Measurements from ENCODE around the gene PLEKHG4.
A peak's percentile ranks its signal among the peaks of the same experiment; 100 is the strongest.

The PLEKHG4 gene

GRCh38 chr16:67258161-67258835 is 21.0 kb upstream of the PLEKHG4 start:
- no peak for DNase-seq
- in situ Hi-C loops (cut with HindIII; ENCODE audit: low pct_ligation_motif_present, low pct_unique_long_range_greater_than_20kb, low sequenced_read_pairs): no loop called here

GRCh38 chr16:67259705-67260104 is 19.6 kb upstream of the PLEKHG4 start:
- DNase-seq: no peak
- in situ Hi-C loops (cut with HindIII; ENCODE audit: low pct_ligation_motif_present, low pct_unique_long_range_greater_than_20kb, low sequenced_read_pairs): no loop called here

- DNase-seq: peak; percentile 71
- in situ Hi-C loops (cut with HindIII; ENCODE audit: low pct_ligation_motif_present, low pct_unique_long_range_greater_than_20kb, low sequenced_read_pairs): no loop called here
These were observed 18.8 kb upstream of the PLEKHG4 start for GRCh38 chr16:67260426-67261063.

- DNase-seq: no peak
- in situ Hi-C loops (cut with HindIII; ENCODE audit: low pct_ligation_motif_present, low pct_unique_long_range_greater_than_20kb, low sequenced_read_pairs): no loop called here
These were observed 16.1 kb upstream of the PLEKHG4 start for GRCh38 chr16:67263201-67263600.

DNA sequence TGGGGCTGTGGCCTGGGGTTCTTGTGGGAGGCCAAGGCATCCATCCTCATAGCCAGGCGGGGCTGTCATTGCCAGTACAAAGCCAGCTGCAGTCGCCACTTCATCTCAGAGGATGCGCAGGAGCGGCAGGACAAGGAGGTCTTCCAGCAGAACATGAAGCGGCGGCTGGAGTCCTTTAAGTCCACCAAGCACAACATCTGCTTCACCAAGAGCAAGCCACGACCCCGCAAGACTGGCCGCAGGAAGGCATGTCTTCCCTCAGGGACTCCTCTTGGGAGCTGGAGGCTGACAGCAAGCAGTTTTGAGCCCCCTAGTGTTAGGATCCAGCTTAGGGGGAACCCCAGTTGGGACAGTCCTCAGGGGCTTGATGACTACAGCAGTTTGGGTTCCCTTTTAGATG is 15.1 kb upstream of the PLEKHG4 start:
- DNase-seq: no peak
- in situ Hi-C loops (cut with HindIII; ENCODE audit: low pct_ligation_motif_present, low pct_unique_long_range_greater_than_20kb, low sequenced_read_pairs): no loop called here

- in situ Hi-C loops (cut with HindIII; ENCODE audit: low pct_ligation_motif_present, low pct_unique_long_range_greater_than_20kb, low sequenced_read_pairs): no loop called here
- DNase-seq: no peak
These were observed 14.5 kb upstream of the PLEKHG4 start for GRCh38 chr16:67264866-67265265.

- in situ Hi-C loops (cut with HindIII; ENCODE audit: low pct_ligation_motif_present, low pct_unique_long_range_greater_than_20kb, low sequenced_read_pairs): no loop called here
- no peak for DNase-seq
These were observed 13.5 kb upstream of the PLEKHG4 start for GRCh38 chr16:67265834-67266233.

- in situ Hi-C loops (cut with HindIII; ENCODE audit: low pct_ligation_motif_present, low pct_unique_long_range_greater_than_20kb, low sequenced_read_pairs): no loop called here
- peak; percentile 99 for DNase-seq
These were observed 11.2 kb upstream of the PLEKHG4 start for GRCh38 chr16:67268136-67268579.

DNA sequence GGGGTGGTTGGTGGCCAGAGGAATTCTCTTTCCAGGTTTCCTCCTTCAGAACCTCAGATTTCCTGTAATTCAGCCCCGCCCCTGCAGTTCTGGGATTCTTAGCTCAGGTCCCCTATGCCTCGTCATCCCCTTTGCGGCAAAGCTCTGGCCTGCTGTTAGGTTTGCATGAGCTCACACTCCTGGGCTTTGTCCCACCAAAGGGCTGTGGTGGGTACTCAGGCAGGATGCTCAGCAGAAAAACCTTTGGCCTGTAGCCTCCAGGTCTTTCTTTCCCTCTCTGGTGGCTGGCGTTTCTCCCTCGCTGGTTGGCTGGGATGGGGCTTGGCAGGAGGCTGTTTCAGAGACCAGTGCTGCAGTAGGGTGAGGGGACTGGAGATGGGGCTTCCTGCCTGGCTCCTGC is 9.6 kb upstream of the PLEKHG4 start:
- peak; percentile 85 for DNase-seq
- in situ Hi-C loops (cut with HindIII; ENCODE audit: low pct_ligation_motif_present, low pct_unique_long_range_greater_than_20kb, low sequenced_read_pairs): no loop called here

GRCh38 chr16:67270931-67271338 is 8.4 kb upstream of the PLEKHG4 start:
- in situ Hi-C loops (cut with HindIII; ENCODE audit: low pct_ligation_motif_present, low pct_unique_long_range_greater_than_20kb, low sequenced_read_pairs): no loop called here
- DNase-seq: no peak

DNA sequence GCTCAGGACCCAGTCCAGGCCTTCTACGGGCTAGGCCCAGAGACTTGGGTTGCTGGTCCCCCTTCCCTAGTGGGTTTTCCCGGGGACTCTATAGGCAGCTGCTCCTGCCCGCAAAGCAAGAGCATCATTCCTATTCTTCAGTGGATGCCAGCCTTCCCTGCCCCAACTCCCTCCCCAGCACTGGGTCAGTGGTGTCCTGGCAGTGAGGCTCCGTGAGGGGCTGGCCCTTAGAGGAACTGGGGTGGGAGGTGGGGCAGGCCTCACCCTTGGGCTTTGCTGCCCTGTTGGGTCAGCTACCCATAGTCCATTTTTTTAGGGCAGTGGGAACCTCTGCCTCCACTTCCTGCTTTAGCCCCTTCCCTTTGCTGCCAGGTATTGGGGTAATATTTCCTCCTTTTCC is 7.9 kb upstream of the PLEKHG4 start:
- in situ Hi-C loops (cut with HindIII; ENCODE audit: low pct_ligation_motif_present, low pct_unique_long_range_greater_than_20kb, low sequenced_read_pairs): no loop called here
- DNase-seq: no peak

GRCh38 chr16:67275321-67275720 is 4.0 kb upstream of the PLEKHG4 start:
- in situ Hi-C loops (cut with HindIII; ENCODE audit: low pct_ligation_motif_present, low pct_unique_long_range_greater_than_20kb, low sequenced_read_pairs): no loop called here
- DNase-seq: no peak

GRCh38 chr16:67277294-67277998 is 1.9 kb upstream of the PLEKHG4 start:
- in situ Hi-C loops (cut with HindIII; ENCODE audit: low pct_ligation_motif_present, low pct_unique_long_range_greater_than_20kb, low sequenced_read_pairs): no loop called here
- peak; percentile 100 for DNase-seq

DNA sequence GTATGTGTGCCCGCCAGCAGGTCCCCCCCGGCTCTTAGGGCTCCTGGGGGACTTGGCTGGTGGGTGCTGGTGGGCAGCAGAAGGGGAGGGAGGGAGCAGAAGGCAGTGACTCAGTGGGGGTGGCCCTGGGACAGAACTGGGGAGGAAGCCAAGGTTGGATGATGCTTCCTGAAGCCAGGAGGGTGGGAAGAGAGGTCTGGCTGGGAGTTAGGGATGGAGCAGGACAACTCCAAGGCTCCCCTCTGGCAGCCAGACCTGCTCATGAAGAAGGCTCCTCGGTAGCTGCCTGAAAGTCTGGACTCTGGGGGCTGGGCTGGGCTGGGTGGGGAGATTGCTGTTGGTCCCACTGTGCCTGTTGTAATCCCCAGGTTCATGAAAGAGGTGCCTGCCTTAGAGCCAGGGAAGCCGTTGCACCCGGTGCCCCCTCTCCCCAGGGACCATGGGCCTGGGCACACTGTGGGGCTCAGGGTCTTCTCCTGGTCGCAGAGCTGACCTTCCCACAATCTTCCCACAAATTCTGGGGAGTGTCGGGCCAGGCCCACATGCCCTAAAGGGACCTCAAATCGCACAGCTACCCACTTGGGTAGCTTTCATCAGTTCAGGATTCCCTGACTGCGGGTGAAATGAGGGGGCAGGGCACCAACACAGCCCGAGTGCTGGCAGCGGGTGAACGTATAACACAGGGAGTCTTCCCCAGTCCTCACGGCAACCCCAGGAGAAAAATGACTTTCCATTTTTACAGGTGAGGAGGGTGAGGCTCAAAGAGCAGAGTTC is 1.1 kb upstream of the PLEKHG4 start:
- DNase-seq: peak; percentile 80
- in situ Hi-C loops (cut with HindIII; ENCODE audit: low pct_ligation_motif_present, low pct_unique_long_range_greater_than_20kb, low sequenced_read_pairs): no loop called here

DNA sequence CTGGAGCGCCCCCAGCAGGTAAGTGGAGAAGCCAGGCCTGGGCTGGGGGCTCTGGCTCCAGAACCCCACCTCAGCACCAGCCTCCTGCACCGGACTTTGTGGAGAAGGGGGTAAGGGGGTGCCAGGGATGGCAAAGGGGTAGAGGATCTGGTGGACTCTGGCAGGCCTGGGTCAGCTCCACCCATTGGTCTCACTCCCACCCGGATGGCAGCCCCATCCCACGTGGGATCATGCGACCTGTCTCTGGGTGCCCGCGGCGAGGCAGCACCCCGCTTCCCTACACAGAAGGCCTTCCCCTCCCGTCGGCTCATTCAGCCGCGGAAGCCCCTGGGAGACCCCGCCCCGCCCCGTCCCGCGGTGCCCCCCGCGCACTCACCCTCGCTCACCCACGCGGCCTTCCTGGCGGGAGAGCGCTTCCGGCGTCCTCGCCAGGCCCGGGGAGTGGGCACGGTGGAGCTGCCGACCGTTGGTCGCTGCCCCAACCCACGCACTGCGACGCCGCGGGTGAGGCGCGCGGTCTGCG is 498 bp upstream of the PLEKHG4 start:
- in situ Hi-C loops (cut with HindIII; ENCODE audit: low pct_ligation_motif_present, low pct_unique_long_range_greater_than_20kb, low sequenced_read_pairs): no loop called here

GRCh38 chr16:67280090-67281015 is 1.0 kb downstream of the PLEKHG4 start:
- in situ Hi-C loops (cut with HindIII; ENCODE audit: low pct_ligation_motif_present, low pct_unique_long_range_greater_than_20kb, low sequenced_read_pairs): no loop called here

More for the DNA sequence above, 498 bp upstream of the PLEKHG4 start:
- DNase-seq: peak; percentile 61

GRCh38 chr16:67281536-67282446 is 2.5 kb downstream of the PLEKHG4 start:
- in situ Hi-C loops (cut with HindIII; ENCODE audit: low pct_ligation_motif_present, low pct_unique_long_range_greater_than_20kb, low sequenced_read_pairs): no loop called here

More at GRCh38 chr16:67280090-67281015, 1.0 kb downstream of the PLEKHG4 start:
- no peak for DNase-seq

More at GRCh38 chr16:67281536-67282446, 2.5 kb downstream of the PLEKHG4 start:
- DNase-seq: no peak
